ENCODE results near the gene TMBIM1.

TMBIM1 gene

GRCh38 chr2:218291318-218292047, 820 bp downstream of the TMBIM1 start:
- peak overlapping the region; percentile 70; the same call in 1 of the 2 replicates for H3K4me3 ChIP-seq (ENCODE audit: low read length)

GRCh38 chr2:218290316-218291261, 1.7 kb downstream of the TMBIM1 start:
- H3K4me3 ChIP-seq (ENCODE audit: low read length): peak overlapping the region; percentile 70; the same call in 1 of the 2 replicates
- TF ChIP-seq ZNF274 (IDR thresholded peaks at IDR 0.05; ENCODE audit: low read depth, low read length): no peak

More at GRCh38 chr2:218291318-218292047, 820 bp downstream of the TMBIM1 start:
- TF ChIP-seq ZNF274 (IDR thresholded peaks at IDR 0.05; ENCODE audit: low read depth, low read length): no peak

DNA sequence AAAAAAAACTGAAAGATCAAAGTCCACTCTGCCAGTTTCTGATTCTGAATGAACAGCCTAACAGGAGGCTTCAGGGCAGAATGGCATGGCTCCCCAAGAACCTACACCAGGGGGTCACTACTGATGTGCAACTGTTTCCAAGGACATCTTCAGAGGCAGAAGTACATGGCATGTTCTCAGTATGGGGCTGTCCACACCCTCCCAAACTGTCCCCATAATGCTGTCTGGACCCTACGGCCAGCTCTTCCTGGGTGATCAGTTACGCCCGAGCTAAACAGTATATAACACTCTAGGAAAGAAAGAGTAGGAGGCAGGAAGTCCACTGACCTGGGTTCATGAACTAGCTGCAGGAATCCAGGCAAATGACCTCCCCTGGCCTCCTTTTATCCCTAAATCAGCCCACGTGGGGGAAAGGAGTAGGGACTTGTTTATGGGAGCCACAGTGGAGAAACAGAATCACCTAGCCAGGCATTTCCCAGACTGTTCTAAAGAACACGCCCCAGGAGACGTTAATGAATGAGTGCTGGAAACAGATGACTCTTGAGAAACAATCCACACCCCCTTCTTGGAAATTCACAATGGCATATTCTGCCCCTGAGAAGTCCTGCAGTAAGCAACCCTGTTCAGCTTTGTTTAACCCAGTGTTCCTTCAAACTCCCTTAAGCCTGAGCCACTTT, 2.5 kb downstream of the TMBIM1 start:
- H3K4me3 ChIP-seq (ENCODE audit: low read length): no peak overlapping the region
- no peak for TF ChIP-seq ZNF274 (IDR thresholded peaks at IDR 0.05; ENCODE audit: low read depth, low read length)

DNA sequence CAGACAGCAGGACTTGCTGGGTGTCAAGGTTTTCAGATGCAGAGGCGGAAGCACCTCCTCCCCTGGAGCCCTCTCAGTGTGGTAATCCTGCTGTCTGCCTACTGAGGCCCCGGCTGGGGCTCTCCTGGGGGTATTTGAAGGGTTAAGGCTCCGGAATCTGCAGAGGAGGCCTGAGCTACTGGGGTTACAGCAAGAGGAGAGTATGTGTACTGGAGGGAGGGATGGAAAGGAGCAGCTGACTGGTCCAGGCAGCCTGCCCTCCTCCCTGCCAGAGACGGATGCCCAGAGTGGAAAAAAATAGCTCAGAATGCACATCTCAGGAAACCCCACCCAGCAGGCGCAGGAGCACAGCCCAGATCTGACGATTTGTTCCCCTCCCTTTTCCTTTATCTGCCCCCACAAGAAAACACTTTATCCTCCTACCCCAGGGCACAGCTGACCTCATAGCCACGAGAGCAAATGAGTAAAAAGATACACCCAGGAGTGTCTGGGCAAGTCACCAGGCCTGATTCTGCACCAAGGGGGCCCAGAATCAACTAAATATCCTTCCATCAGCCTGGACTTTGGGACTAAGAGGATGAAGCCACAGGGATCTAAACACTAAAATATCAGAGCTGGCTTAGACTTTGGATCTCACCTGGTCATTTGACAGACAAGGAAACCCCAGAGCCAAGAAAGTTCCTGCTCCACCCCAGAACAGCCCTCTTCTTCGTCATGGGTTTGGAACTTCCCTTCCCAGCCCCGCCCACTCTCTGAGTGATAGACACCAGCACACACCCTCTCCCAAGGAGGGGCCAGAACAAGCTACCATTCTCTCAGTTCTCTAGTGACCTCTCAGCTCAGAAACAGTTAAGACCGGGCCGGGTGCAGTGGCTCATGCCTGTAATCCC, 5.5 kb downstream of the TMBIM1 start:
- H3K4me3 ChIP-seq (ENCODE audit: low read length): peak overlapping the region; percentile 43; the same call in 1 of the 2 replicates
- no peak for TF ChIP-seq ZNF274 (IDR thresholded peaks at IDR 0.05; ENCODE audit: low read depth, low read length)

- TF ChIP-seq ZNF274 (IDR thresholded peaks at IDR 0.05; ENCODE audit: low read depth, low read length): no peak
- H3K4me3 ChIP-seq (ENCODE audit: low read length): no peak overlapping the region; the same call in 1 of the 2 replicates
Measured at GRCh38 chr2:218285604-218286003, 6.7 kb downstream of the TMBIM1 start.

DNA sequence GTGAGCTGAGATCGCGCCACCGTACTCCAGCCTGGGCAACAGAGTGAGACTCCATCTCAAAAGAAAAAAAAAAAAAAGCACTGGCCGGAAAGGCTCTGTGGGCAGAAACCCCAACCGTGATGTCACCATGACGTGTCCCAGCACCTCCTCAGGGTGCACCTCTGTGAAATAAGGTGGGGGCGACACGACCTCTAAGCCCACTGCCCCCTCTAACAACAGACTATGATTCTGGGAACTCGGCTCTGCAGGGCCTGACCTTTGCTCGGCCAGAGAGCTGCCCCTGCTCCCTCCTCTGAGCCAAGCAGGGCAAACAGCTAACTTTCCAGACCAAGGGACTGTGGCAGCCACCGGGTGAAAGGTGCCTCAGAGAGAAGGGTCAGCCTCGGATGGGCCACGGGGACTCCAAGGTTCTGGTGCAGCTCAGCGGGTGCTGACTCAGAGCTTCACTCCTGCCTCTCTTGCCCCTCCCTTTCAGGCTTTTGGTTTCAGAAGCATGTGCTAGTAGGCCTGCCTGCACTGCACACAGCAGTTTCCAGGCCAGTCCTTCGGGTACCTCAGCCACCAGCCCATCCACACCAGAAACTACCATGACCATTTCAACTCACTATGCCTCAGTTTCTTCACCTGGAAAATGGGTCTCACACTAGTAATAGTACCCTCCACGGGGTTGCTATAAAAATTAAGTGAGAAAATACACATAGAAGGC, 8.0 kb downstream of the TMBIM1 start:
- no peak for TF ChIP-seq ZNF274 (IDR thresholded peaks at IDR 0.05; ENCODE audit: low read depth, low read length)
- no peak overlapping the region for H3K4me3 ChIP-seq (ENCODE audit: low read length)

GRCh38 chr2:218282173-218282991, 9.9 kb downstream of the TMBIM1 start:
- H3K4me3 ChIP-seq (ENCODE audit: low read length): no peak overlapping the region
- no peak for TF ChIP-seq ZNF274 (IDR thresholded peaks at IDR 0.05; ENCODE audit: low read depth, low read length)

DNA sequence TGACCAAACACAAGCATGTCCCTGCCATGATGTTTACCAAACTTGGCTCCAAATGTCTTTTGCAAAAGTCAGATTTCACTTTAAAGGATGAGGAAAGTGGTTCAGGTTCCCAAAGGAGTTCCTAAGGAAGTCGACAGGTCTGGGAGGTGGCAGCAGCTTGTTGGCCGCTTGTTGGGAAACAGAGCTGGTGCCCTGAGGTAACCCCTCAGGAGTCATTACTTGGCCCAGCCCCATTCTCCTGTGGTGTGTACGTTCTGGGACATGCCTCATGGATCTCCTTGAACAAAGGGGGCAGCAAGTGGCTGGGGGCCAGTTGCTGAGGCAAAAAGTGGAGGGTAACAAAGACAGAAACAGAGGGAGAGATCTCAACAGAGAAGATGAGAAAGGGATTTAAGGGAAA, 10.9 kb downstream of the TMBIM1 start:
- no peak overlapping the region for H3K4me3 ChIP-seq (ENCODE audit: low read length)
- TF ChIP-seq ZNF274 (IDR thresholded peaks at IDR 0.05; ENCODE audit: low read depth, low read length): no peak

DNA sequence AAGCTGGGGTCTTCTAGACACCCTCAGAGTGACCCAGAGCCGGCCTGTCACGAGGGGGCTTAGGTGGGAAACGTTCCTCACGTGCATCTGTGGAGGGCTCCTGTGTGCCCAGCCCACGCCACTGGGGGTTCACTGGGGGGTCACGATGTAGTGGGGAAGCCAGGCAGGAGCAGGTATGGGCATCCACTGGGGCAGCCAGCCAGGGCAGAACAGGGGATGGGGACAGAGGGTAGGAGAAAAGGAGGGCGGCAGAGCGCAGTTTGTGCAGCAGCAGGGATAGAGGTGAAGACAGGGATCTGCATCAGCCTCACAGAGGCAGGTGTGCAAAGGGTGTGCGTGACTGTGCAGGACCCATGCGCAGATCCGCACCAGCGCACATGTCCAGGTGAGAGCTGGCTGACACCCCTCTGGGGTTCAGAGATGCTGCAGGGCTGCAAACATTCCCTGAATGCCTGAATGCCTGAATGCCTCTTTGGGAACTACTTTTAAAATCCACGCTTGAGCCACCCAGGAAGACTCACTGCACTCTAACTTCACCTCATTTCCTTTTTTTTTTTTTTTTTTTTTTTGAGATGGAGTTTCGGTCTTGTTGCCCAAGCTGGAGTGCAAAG, 11.9 kb downstream of the TMBIM1 start:
- TF ChIP-seq ZNF274 (IDR thresholded peaks at IDR 0.05; ENCODE audit: low read depth, low read length): no peak
- H3K4me3 ChIP-seq (ENCODE audit: low read length): no peak overlapping the region

DNA sequence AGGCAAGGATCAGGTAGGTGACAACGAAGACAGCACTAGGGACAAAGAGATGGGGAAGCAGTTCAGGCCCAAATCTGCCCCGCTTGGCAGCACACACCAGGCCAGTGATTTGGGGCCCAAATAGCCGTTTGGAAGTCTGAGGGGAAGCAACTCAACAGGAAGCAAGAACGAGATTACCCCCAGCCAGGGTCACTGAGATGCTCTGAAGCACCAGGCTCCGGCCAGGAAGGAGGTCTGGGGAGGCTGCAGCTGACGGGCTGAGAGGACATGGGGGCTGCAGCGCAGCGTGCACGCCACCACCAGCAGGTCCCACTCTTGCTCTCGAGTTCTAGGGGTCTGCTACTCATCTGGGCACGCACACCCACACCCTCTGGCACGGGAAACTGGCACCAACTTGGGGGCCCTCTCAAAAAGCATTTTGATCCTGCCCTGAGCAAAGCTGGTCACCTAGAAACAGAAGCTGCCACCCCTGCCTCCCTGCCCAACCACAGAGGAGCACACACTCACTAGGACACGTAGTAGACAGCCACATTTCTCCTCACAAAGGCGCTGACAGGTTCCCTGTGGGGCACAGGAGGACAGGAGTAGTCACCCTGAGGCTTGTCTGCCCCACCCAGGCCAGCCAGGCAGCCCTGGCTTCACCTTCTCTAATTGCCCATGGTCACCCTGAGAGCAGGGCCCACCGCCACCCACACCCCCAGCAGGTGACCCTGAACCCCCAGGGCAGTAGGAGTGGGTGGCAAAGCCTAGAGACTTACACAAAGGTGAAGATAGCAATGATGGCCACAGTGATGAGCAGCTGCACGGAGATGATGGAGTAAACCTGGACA, 13.6 kb downstream of the TMBIM1 start:
- H3K4me3 ChIP-seq (ENCODE audit: low read length): no peak overlapping the region
- TF ChIP-seq ZNF274 (IDR thresholded peaks at IDR 0.05; ENCODE audit: low read depth, low read length): no peak

- H3K4me3 ChIP-seq (ENCODE audit: low read length): no peak overlapping the region
- no peak for TF ChIP-seq ZNF274 (IDR thresholded peaks at IDR 0.05; ENCODE audit: low read depth, low read length)
Measured at GRCh38 chr2:218277921-218278320, 14.4 kb downstream of the TMBIM1 start.
